ENCODE measurements around the gene WDFY4. TPM values are rescaled to one million over a fixed set of nuclear protein-coding genes. Genes with fewer than 3 reads are reported as not detected.

Gene WDFY4
- polyA plus RNA-seq, 2 of the 4 experiments (the other 2 are of a cell fraction), result not detected

- Histone ChIP-seq H3K4me2 (no peak overlapping the region), H3K9me3 (no peaks in the 10 kb centered on the region), H3K4me1 (no peaks in the 10 kb centered on the region), H3K27ac (no peak overlapping the region), H3K4me3 (no peak overlapping the region)
- CTCF ChIA-PET, result no interaction called here
- POLR2A ChIA-PET, result no interaction called here
- DNase-seq (ENCODE audit: low read depth in 1 of 2, low spot score in 1 of 2) (no peak), FAIRE-seq (no peak), ATAC-seq (no peak)
- TF ChIP-seq USF2 (IDR thresholded peaks at IDR 0.05), result peak; percentile 29; the same call in 1 of the 2 replicates
- TF ChIP-seq NPAS2 (CRISPR knock-in tag; IDR thresholded peaks at IDR 0.05; ENCODE audit: borderline replicate concordance), result no peak
- WGBS (ENCODE audit: missing lambda C conversion rate), result 56% methylated on average over 11 of the region's 11 CpGs
These were observed 55.5 kb downstream of the WDFY4 start for GRCh38 chr10:48740015-48740707.

- FAIRE-seq (no peak), DNase-seq (ENCODE audit: low read depth in 1 of 2, low spot score in 1 of 2) (no peak), ATAC-seq (no peak)
- POLR2A ChIA-PET, result no interaction called here
- TF ChIP-seq TFCP2L1 (CRISPR knock-in tag; IDR thresholded peaks at IDR 0.05), result no peak
- no peak for TF ChIP-seq ZC3H11A (IDR thresholded peaks at IDR 0.05)
- no peak for TF ChIP-seq USF2 (IDR thresholded peaks at IDR 0.05)
- TF ChIP-seq EHMT2 (IDR thresholded peaks at IDR 0.05; ENCODE audit: low read depth), result no peak
- no peak for TF ChIP-seq CEBPB (IDR thresholded peaks at IDR 0.05)
- no peak for TF ChIP-seq FOXS1 (CRISPR knock-in tag; IDR thresholded peaks at IDR 0.05)
- TF ChIP-seq MAFK (IDR thresholded peaks at IDR 0.05; ENCODE audit: partially characterized antibody), result no peak
- TF ChIP-seq RAD21 (conservative IDR thresholded peaks at IDR 0.05 in 1 of 2, IDR thresholded peaks at IDR 0.05 in 1 of 2), result no peak
- no peak for TF ChIP-seq SMC3 (IDR thresholded peaks at IDR 0.05)
- no peak for TF ChIP-seq MAX (IDR thresholded peaks at IDR 0.05)
- TF ChIP-seq BHLHE40 (IDR thresholded peaks at IDR 0.05; ENCODE audit: low read depth, low read length), result no peak
- no peak for TF ChIP-seq HMGXB4 (CRISPR knock-in tag; IDR thresholded peaks at IDR 0.05; ENCODE audit: borderline replicate concordance)
- TF ChIP-seq EP300 (IDR thresholded peaks at IDR 0.05), result no peak
- TF ChIP-seq CBX2 (IDR thresholded peaks at IDR 0.05; ENCODE audit: borderline replicate concordance, low read depth), result no peak
- no peak for TF ChIP-seq E2F6 (IDR thresholded peaks at IDR 0.05; ENCODE audit: borderline replicate concordance, low read depth)
- TF ChIP-seq HOXB13 (CRISPR knock-in tag; IDR thresholded peaks at IDR 0.05; ENCODE audit: low read depth), result no peak
- no peak for TF ChIP-seq NPAS2 (CRISPR knock-in tag; IDR thresholded peaks at IDR 0.05; ENCODE audit: borderline replicate concordance)
- Histone ChIP-seq H3K9me3 (no peaks in the 10 kb centered on the region), H3K27ac (no peak overlapping the region), H3K4me3 (no peak overlapping the region), H3K4me1 (no peaks in the 10 kb centered on the region), H3K4me2 (no peak overlapping the region)
- 28% methylated on average over 2 of the region's 2 CpGs for WGBS (ENCODE audit: missing lambda C conversion rate)
- CTCF ChIA-PET, result no interaction called here
These were observed 56.3 kb downstream of the WDFY4 start for GRCh38 chr10:48740988-48741387.
